Stimulated activated CD4-positive, alpha-beta T cell treated with anti-CD3 and anti-CD28 coated beads, TNF-alpha, amount 100 ng/mL, for 48 hours (primary cell): ENCODE measurements around the gene LRP8.

Experiments used
- DNase-seq, 3 donors: peaks; one replicate each; pipeline ENCODE4 v3.0.0-alpha.2; 2020; ENCODE audit warnings: low read depth in 3 of 3

The LRP8 gene

DNA sequence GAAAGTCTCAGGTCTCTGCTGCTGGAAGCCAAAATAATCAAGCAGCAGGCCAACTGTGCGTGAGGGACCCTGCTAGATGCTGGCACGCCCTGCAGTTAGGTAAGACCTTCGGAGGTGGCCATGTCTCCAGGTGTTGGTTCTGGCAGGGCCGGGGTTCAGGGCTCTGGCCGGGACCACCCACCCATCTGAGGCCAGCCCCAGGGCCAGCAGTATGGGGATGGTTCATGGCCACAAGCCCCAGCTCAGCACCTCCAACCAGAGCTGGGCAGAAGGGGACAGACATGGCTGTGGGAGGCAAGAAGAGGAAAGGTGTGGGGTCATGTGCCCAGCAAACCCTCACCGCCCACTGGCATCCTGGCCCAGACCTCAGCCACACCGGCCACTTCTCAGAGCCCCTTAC lies 23.3 kb downstream of the LRP8 start:
- DNase-seq, result no peak

- DNase-seq, result no peak
Measured at GRCh38 chr1:53303726-53304515, 23.9 kb downstream of the LRP8 start.

GRCh38 chr1:53303243-53303642 lies 24.6 kb downstream of the LRP8 start:
- DNase-seq, result no peak

DNA sequence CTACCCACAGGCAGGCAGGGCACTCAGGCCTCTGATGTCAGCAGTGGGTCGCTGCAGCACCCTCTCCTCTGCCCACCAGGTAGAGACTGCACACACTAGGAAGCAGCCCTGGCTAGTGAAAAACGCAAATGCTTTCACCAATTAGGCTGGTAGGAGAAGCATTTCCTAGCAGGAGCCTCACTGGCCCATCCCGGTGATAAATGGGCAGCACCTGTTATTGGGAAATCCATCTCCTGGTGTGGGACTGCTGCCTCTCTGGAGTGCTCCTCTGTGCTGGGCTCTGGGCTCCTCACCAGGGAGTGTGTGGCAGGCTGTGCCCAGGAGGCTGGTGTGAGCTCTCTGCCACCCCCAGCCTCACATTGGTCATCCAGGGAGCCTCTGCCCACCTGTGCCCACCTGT lies 28.6 kb downstream of the LRP8 start:
- no peak for DNase-seq

DNA sequence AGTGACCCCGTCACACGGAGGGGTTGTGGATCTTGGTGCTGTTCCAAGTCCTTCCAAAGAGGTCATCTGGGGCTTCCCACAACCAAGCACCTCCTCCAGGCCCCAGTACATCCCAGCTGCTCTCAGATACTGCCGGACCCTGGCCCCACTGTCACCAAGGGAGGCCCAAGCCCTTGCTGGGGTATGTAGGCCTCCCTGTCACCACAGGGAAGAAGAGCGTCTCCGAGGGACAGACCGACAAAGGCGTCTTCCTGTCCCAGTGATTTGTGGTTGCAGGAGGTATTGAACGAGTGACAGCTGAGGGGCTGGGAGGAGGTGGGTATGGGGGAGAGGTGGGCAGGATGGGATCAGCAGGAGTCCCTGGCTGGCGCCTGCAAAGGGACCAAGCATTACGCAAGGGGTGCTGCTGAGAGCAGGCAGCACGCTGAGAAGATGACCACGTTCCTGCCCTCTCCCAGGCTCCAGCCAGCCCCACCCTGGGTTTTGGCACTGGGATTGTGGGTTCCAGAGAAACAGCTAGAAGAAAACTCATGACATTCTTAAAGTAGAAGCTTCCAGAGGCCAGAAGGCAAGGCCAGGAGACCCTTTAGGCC lies 29.7 kb downstream of the LRP8 start:
- no peak for DNase-seq

DNA sequence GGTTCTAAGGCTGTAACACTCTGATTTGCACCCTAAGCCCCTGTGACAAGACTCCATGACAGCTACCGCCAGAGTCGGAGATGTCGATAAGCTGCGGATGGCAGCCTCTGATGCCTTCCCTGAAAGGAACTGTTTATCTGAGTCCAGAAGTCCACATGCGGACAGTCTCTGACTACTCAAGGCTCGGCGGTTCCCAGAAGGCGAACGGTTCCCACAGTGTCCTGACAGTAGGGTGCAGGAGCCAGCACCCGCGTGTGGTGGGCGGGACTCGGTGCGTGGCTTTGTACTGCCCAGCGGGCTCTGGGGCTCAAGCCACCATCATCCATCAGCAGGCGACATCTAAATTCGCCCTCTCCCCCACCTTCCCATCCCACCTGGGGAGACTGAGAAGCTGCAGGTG lies 30.7 kb downstream of the LRP8 start:
- no peak for DNase-seq

DNA sequence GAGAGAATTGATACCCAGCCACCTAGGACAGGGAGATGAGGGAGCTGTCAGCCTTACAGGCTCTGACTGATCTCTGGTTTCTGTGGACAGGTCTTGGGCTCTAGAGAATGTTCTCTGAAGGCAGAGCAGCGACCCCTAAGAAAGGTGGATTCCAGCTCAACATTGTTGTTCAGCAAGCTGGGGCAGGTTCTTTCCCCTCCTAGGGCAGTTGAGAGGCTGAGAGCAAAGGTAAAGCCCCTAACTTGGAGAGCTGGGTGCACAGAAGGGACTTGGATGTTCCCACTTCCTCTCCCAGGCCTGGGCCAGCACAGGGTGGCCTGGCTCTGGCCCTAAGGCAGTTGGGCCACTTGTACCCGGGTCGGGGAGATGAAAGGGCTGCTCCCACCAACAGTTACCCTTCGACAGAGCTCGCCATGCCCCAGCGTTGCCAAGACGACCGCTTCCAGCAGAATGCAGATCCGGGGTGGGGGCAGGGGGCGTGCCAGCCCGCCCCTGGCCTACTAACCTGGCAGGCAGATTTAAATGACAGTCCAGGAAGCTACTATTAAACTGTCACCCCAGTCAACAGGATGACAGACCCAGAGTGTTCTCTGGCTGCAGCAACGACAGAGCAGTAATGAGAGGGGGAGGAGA lies 31.6 kb downstream of the LRP8 start:
- DNase-seq, result no peak

DNA sequence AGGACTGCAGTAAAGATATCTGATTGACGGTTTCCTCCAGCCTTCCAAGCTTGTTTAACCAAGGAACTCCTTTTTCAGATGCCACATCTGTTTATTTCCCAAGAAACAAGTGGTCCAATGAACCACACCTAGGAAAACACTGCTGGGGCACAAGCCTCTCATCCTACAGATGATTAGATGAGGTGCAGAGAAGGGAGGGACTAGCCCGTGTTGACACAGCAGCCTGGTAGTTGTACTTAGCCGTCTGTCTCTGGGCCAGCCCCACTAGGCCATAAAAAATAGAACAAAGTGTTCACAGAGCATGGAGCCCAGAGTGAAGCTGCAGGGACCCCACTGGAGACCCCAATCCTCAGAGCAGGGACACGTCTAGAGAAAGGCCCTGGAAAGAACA lies 32.1 kb downstream of the LRP8 start:
- no peak for DNase-seq

GRCh38 chr1:53295295-53295694 lies 32.6 kb downstream of the LRP8 start:
- DNase-seq, result no peak

DNA sequence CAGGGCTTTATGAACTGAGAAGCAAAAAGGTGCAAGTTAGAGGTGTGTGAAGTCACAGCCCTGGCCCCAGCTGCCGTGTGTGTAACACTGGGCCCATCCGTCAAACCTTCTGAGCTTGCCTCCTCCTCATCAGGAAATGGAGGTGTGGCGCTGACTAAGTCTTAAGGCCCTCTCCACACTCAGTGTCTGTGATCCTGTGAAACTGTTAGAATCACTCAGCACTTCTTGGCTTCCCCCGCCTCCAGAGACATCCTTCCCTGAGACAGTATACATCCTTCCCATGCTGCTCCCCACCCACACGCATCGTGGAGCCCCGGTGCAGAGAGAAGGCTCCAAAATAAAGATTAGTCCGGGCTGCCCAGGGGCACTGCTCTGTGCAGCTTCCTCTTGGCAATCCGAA lies 33.3 kb downstream of the LRP8 start:
- peak; percentile 26 to 55 (median 35) for DNase-seq

- no peak for DNase-seq
Measured at GRCh38 chr1:53294061-53294460, 33.8 kb downstream of the LRP8 start.

- DNase-seq, result no peak
Measured at GRCh38 chr1:53293123-53293522, 34.7 kb downstream of the LRP8 start.

DNA sequence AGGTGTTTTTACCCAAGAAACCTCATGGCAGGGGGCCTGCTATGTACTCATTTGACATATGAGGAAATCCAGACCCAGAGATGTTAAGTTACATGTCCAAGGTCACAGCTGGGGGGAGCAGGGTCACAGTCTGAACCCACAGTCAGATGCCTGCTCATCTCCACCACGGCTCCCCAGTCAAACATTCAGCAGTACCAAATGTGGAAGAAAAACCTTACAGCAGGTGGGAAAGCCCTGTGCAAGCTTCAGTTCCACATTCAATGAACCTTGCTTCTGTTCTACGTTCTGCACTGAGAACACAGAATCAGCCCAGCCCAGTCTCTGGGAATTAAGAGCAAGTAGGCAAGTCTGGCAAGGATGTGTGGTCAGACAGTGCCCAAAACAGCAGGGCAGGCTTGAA lies 35.2 kb downstream of the LRP8 start:
- DNase-seq, result no peak

GRCh38 chr1:53291574-53291973 lies 36.3 kb downstream of the LRP8 start:
- no peak for DNase-seq

- DNase-seq, result no peak
Measured at GRCh38 chr1:53288790-53289429, 39.0 kb downstream of the LRP8 start.

DNA sequence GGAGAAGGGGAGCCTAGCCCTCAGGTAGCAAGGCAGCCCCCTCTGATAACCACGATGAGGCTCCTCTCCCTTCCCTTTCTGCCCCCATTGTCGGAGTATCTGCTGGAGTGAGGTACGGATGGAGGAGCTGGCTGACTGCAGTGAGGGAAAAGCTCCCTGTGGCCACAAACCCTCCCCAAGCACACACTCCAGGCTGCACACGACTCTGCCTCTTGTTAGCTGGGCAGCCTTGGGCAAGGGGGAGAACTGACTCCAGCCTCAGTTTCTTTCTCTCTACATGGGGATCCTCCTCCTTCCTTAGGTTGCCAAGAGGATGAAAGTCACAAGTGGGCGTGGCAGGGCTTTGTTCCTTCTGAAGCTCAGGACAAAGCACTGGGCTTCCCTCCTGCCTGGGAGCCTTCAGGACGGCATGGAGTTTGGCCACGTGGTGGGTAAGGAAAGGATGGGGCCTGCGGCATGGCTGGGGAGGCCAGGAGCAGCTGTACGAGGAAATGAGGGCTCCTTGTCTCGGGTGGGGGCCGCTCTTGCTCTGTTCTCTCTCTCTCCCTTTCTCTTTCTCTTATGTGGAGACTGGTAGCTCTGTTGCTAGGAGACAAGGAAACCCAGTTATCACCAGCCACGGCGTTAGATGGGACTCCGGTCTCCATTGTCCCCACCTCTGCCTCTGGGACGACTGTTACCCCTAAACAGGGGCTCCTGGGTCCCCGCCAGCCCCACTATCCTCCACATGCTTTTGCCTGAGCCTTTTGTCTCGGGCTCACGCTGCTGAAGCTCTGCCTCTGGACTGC lies 39.7 kb downstream of the LRP8 start:
- no peak for DNase-seq

GRCh38 chr1:53286955-53287354 lies 40.9 kb downstream of the LRP8 start:
- DNase-seq, result no peak

GRCh38 chr1:53285969-53286760 lies 41.7 kb downstream of the LRP8 start:
- DNase-seq, result no peak

DNA sequence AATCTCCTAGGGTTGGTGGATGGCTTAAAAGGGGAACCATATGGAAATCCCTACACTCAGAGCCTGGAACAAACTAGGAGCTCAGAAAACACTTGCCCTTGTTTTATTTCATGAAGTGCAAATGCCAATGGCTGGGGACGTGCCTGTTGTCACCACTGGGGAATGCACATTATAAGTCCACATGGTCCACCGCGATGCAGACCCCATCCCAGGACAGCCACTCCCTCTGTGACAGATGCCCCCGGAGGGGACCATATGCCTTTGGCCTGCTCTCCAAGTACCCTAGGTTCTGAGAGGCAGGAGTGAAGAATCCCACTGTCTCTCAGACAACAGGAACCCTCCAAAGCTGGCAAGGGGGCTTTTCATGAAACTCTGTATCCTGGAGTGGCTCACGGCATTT lies 42.3 kb downstream of the LRP8 start:
- no peak for DNase-seq

DNA sequence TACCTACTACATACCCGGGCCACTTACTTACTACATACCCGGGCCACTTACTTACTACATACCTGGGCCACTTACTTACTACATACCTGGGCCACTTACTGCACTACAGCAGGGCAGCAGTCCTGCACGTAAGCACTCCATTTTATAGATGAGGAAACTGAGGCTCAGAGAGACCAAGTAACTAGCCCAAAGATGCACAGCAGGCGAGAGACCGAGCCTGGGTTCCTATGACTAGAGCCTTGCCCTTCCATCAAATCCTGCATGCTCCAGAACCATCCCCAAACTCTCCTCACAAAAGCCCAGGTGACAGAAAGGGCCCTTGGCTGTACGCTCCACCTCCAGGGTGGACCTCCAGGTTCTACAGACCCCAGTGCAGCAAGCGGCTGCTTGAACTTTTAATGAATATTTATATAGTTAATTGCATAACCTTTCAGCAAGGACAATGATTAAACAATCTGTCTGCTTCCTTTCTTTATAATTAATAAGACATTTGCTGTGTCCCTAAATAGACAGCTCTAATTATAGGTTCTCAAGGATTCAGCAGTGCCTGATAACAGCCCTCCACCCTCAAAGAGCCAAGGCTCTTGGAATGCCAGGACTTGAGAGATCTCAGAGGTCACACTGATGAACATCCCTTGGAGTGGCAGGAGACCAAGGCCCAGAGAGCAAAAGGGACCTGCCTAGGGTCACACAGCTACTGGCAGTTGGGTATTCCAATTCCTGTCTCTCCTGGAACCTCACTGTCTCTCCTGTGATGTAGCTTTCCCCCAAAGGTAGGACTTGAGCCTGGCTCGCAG lies 43.4 kb downstream of the LRP8 start:
- no peak for DNase-seq
